AG08395 (cell line): Measurements from ENCODE around the gene WDR4.
"Not testable (repeated sequence)": the region's sequence is repeated elsewhere in the genome, so short reads cannot be mapped to it uniquely, and the experiment has no call there.

Experiments
- DNase-seq: peaks from one replicate; pipeline ENCODE4 v3.0.0; 2012; ENCODE audit warnings: mixed read lengths, low spot score

WDR4 gene

DNA sequence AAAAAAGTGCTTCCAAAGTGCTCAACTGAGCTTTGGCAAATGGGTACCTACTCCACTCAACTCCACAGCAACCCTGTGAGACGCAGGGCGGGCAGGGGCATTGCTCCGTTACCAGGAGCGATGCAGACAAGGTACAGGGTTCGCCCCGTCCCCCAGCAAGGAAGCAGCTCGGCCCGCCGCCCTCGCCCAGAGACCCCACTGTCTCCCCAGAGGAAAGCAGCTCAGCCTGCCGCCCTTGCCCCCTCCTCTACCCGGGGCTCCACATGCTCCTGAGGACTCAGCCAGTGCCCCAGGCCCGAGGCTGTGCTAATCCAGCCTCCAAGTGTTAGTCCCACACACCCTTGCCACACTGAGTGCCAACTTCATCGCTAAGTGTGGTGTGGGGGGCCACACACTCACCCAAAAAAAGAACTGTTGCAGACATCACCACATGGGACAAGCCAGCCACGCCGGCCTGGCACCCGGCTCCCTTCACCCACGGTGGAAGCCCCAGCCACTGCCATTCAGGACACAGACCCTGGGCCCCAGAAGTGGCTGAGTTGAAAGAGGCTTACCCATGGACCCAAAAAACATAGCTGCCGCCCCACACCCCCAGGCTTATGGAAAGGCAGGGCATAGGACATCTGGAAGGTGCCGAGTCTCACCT lies 26.3 kb downstream of the WDR4 start:
- DNase-seq, result no peak

DNA sequence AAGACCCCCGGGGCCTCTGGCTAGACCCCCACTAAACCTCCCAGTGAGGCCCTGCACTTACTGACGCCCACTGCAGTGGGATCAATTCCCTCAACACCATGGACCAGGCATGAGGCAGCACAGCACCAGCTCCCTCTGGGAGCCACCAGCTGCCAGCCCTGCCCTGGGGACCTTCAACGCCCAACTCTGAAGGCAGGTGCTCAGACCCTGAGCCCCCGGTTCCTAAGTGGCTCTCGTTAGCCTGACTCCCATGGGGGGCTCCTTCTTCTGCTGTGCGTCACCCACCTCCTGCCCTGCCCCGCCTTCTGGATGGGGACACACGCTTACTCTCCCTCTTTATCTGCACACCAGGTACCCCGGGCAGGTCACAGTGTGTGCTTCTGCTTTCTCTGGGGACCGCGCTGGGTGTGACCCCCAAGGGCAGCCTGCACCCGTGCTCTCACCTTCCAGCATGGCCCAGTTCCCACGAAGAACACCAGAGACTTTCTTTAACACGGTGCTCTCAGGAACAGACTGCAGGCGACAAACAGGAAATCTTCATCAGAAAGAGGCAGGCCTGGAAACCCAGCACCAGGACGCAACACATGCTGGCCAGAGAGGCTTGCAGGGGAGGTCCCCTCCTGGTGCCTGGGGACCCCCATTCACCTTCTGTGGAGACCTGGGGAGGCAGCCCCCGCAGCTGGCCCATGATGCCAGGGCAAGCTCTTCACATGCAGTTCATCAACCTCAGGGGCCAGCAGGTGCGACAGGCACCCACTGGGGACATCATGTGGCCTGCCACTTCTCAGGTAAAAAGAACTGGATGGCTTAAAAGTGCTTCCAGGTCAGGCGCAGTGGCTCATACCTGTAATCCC lies 27.3 kb downstream of the WDR4 start:
- DNase-seq, result no peak

DNA sequence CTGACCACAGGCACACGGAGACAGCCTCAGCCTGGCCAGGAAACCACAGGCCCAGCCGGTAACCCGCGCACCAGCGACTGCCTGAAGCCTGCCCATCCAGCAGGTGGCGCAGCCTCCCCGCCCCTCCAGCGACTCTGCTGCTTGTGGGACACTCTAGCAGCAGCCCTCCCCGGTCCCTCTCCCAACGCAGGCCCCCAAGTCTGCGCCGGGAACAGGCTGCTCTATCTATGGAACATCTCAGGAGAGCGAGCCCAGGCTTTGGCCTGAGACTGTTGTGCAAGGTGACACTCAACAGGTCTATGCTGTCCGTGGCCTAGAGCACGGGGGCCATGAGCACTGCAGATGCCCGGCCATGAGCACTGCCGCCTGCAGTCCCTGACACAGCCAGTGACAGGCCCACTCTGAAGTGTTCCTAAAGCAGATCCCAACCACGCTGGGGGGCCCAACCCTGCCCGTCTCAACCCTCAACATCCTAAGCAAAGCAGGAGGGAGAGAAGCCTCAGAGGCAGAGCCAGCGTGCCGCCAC lies 28.4 kb downstream of the WDR4 start:
- DNase-seq, result peak; percentile 26

DNA sequence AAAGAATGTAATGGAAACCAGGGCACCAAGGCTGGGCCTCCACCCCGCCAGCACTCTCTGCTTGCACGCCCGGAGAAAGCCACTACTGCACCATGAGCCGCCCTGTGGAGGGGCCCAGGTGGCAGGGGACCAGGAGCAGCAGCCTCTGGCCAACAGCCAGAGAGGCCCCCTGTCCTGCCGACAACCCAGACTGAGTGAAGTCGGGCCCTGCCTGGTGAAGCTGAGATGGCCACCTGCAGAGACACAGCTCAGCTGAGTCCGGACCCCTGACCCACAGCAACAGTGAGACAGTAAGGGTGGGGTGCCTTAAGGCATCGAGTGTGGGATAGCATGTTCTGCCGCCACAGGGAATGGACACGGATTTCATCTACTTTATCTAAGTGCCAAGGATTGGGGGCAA lies 28.9 kb downstream of the WDR4 start:
- no peak for DNase-seq

DNA sequence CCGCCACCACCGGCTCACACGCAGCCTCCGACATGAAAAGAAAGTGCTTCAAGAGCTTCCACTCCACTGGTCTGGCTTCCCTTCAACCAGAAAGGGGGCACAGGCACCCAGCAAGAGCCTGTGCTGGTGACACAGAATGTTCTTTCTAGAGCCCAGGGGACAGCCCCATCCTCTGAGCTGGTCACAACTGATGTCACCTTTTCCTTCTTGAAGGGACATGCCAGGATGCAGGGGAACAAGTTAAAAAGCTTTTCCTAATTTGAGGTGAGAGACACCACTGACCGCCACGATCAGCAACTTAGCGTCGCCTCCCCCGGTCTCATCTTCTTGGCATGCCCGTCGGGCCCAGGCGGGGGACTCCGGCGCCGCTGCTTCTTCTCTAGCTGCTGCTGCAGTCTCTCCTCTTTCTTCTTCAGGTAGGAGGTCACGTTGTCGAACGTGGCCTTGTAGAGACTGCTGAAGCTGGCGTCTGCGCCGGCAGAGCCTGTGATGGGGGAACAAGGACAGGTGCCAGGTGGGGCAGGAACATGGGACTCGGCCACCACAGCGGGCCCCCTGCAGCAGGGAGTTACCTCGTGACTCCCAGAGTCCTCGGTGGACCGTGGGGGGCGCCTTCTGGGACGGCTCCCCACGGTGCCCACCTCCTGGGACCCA lies 29.5 kb downstream of the WDR4 start:
- no peak for DNase-seq

DNA sequence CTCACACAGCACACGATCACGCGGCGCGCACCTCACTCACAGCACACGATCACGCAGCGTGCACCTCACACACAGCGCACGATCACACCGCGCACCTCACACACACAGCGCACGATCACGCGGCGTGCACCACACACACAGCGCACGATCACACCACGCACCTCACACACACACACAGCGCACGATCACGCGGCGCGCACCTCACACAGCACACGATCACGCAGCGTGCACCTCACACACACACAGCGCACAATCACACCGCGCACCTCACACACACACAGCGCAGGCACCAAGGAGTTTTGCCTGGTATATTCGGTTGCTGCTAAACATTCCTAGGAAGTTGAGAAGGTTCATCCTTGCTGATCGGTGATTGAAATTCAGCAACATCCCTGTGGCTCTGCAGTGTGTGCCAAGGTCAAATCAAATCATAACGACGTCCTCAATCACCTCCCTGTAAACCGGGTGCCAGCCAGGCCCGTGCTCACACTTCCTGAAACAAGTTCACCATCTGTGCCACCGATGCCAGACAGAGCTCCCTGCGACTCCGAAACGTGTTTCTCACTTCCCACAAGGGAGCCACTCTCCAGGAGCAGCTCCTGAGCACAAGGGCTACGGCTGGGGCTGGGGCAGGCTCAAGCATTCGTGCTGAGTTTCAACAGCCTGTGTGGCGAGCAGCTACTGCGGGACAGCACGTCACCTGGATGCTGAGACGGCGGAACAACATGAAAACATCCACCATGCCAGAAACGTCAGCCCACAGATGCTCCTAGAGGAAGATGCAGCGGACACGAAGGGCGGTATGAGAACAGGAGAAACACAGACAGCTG lies 30.2 kb downstream of the WDR4 start:
- DNase-seq, result no peak

DNA sequence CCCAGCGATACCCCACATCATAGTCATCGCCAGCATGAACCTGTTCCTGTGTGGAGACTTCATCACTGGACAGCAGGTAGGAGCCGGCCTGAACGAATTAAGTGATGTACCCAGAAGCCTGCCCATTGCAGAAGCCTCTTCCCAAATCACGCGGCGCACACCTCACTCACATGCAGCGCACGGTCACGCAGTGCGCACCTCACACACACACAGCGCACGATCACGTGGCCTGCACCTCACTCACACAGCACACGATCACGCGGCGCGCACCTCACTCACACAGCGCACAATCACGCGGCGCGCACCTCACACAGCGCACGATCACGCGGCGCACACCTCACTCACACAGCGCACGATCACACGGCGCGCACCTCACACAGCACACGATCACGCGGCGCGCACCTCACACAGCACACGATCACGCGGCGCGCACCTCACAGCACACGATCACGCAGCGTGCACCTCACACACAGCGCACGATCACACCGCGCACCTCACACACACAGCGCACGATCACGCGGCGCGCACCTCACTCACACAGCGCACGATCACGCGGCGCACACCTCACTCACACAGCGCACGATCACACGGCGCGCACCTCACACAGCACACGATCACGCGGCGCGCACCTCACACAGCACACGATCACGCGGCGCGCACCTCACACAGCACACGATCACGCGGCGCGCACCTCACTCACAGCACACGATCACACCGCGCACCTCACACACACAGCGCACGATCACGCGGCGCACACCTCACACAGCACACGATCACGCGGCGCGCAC lies 31.0 kb downstream of the WDR4 start:
- DNase-seq, result not testable (repeated sequence)

DNA sequence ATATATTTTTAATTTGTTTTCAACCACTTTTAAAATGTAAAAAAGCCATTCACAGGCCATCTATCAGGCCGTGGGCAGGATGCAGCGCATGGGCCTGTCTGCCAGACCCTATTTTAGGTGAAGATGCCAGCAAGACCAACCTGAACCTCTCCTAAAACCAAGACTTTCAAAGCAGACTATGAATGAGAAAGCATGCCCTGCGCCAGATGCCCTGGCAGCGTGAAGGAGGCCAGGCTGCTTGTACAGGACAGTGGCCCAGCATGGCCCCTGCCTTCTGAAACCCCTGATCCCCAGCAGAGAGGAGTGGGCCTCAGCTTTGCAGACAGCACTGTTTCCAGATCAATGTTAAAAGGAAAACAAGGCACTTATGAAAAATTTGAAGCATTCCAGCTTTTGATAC lies 31.6 kb downstream of the WDR4 start:
- no peak for DNase-seq

DNA sequence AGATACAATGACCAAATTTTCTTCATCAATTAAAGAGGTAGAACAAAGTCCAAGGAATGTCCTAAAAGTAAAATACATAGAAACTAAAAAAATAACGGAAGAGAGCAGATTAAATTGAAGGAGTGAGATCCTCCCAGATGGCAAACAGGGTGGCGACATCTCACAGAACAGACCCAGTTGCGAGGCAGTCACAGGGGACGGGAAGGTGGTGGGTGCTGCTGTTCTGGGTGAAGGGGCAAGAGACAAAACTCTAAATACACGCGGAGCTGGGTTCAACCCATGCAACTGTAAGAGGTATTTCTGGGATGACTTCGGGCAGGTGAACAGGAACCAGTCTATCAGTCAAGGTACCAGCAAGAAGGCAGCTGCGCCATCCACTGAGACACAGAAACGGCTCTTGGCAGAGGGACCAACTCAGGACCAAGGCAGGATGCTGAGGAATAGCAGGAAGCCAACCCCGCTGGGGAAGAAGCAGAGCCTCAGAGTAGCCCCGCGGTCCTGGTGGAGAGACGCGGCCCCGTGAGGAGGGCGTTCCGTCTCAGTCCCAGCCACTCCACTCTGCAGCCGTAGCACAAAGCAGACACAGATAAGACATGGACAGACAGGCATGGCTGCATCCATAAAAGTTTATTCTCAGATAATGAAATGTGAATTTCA lies 32.2 kb downstream of the WDR4 start:
- DNase-seq, result no peak

DNA sequence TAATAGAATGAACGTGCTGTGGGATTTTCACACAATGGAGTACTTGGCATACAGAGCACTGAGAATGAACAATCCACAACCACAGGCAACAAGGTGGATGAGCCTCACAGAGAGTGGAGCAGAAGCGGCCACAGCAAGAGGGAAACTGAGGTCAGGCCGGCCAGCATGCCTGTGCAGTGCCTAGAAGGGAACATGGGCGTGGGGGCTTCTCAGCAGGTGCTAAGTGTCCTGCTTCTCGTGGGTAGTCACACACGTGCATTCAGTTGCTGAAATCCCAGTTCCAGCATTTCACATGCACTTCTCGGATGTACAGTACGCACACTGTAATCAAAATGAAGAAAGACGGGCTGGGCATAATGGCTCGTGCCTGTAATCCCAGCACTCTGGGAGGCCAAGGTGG lies 33.1 kb downstream of the WDR4 start:
- DNase-seq, result no peak

DNA sequence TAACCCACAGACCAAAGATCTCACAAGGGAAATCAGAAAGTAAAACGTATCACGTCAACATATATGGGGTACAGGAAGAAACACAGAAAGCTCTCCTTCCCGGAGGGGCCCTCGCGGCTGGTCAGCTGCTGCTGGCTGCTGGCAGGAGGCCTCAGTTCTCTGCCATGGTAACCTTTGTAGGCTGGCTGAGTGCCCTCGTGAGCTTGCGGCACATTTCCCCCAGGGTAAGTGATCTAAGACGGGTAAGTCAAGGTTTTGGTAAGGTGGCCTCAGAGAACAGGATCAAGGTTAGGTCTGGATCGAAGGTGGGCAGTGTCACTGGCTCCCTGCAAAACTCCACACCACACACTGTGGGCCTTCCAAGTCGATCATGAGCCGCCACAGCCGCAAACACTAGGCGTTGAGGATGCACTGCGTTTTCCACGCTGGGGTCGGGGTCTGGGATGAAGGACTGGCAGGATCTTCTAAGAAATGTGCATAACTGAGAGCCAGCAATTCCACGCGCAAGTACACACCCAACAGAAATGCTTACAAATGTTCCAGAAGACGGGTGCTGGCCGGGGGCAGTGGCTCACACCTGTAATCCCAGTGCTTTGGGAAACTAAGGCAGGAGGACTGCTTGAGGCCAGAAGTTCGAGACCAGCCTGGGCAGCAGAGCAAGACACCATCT lies 33.9 kb downstream of the WDR4 start:
- no peak for DNase-seq

DNA sequence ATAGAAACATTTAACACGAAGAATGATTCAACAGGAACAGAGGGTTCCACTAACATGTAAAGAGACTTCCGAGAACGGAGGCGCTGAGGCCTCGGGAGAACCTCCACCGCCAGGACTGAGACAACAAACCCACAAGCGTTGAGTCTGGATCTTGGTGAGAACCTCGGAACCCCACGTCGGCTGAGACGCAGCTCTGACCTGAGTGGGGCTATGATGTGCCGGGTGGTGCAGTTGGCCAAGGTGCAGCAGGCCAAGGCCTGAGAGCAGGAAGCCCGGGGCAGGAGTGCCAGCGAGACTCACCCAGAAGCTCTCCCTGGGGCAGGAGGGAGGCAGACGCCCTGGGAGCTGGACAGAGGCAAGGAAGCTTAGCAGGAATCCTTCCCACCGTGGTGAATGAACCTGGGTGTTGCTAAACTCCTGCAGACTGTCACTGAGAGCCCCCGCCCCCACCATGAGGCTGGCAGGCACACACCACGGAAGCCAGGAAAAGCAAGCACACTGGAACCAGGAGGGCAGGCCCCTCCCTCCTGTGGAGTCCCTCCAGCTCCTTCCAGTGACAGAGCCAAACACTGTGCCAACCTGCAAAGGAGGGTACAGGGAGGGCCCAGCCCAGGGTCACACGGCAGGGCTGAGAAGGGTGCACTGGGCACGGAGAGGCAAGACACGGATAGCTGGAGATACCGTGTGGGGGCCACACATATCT lies 34.8 kb downstream of the WDR4 start:
- no peak for DNase-seq

DNA sequence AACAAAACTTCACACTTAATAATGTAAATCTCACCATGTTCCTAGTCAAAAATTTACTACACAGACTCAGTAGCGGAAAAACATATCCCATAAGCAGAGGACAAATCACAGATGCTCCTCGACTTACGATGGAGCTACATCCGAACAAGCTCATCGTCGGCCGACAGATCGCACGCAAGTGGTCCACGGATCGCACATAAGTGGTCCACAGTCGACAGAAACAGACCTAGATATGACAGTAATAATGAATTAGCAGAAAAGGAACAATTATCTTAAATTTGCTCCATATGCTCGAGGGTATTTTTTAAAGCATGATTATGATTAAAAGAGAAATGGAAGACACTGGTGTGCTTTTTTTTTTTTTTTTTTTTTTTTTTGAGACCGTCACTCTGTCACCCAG lies 36.3 kb downstream of the WDR4 start:
- no peak for DNase-seq

DNA sequence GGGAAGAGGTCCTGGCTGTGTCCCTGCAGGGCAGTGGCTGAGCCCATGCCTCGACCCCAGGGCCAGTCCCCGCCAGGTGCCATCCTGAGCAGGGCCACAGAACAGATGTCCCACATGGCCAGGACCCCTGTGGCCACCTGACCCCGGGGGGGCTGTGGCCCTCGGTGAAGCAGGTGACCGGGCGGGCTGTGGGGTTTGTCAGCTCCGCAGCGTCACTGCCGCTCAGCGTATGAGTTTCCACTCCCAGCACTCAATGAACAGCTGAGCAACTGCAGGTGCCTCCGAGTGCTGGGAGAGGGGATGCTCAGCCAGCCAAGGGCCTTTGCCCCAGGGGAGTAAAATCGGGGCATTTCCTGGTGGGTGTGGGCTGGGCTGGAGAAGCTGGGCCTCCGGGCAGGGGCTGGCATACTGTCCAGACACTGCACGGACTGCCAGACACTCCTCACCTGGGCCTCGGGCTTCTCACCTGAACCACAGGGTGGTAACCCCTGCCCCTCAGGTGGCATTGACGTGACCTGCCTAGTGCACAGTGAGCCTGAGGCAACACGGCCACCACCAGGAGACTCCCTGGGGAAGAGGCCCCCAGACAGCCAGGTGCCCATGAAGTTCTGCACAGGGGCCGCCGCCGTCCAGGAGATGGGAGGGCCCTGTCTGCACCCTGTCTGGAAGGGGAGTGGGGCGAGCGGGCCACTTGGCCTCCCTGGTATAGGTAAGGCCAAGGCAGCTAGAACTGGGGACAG lies 37.3 kb downstream of the WDR4 start:
- DNase-seq, result not testable (repeated sequence)

DNA sequence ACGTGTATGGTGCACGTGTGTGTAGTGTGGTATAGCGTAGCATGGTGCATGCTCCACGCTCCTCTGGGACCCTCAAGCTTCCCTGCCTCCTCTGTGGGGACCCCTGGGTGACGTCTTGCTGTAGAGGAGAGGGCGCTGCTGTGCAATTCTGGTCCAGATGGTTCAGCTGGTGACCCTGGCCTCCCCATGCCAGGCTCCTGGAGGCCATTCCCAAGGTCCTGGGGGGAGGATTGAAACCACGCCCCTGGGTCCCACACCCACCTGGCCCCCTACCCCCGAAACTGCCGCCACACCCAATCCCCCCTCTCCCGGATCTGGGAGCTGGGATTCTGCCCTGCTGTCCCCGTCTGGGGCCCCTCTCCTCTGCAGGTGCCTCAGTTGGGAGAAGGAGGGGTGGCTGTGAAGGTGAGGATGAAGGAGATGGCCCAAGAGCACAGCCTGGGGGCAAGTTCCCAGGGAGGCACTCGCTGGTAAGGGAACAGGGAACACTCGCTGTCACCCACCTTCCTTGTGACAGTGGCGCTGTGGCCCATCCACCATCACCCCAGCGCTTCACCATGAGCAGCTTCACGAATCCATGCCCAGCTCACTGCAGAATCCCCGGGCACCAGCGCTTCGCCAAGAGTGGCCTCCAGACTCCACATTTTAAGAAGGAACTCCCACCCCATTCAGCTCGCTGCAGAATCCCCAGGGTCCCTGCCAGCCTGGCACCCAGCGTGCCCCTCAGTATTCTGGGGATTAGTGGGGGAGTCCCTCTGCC lies 38.0 kb downstream of the WDR4 start:
- DNase-seq, result no peak

DNA sequence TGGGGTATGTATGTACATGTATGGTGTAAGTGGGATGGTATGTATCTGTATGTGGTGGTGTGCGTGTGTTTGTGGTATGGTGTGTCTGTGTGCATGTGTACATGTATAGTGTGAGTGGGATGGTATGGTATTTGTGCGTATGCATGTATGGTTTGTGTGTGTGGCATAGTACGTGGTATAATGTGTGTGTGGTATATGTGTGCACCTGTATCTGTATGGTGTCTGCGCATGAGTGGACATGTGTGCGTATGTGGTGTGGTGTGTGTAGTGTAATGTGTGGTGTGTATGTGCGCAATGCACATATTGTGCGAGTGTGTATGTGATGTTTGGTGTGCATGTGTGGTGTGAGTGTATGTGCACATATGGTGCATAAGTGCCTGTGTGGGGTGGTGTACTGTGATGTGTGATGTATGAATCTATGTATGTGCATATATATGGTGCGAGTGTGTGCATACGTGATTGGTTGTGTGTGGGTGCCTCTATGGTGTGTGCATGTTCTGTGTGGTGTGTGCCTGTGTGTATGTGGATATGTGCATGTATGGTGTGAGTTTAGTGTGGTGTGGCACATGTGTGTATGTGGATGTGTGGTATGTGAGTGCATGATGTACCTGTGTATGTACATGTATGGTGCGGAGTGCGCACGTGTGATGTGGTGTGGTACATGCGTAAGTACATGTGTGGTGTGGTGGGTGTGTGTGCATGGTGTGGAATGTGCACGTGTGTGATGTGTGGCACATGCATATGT lies 38.8 kb downstream of the WDR4 start:
- no peak for DNase-seq
